GM19372 (cell line): ENCODE data around the gene CTRL.
"Not testable (repeated sequence)": the region's sequence is repeated elsewhere in the genome, so short reads cannot be mapped to it uniquely, and the experiment has no call there.

Experiments
- ATAC-seq: cut with Tn5 transposase; IDR thresholded peaks from one replicate; pipeline ENCODE4 v1.9.1; 2021; ENCODE audit warnings: mild to moderate bottlenecking, low read depth, moderate library complexity; ENCODE audit not compliant: unreplicated experiment

The CTRL gene

DNA sequence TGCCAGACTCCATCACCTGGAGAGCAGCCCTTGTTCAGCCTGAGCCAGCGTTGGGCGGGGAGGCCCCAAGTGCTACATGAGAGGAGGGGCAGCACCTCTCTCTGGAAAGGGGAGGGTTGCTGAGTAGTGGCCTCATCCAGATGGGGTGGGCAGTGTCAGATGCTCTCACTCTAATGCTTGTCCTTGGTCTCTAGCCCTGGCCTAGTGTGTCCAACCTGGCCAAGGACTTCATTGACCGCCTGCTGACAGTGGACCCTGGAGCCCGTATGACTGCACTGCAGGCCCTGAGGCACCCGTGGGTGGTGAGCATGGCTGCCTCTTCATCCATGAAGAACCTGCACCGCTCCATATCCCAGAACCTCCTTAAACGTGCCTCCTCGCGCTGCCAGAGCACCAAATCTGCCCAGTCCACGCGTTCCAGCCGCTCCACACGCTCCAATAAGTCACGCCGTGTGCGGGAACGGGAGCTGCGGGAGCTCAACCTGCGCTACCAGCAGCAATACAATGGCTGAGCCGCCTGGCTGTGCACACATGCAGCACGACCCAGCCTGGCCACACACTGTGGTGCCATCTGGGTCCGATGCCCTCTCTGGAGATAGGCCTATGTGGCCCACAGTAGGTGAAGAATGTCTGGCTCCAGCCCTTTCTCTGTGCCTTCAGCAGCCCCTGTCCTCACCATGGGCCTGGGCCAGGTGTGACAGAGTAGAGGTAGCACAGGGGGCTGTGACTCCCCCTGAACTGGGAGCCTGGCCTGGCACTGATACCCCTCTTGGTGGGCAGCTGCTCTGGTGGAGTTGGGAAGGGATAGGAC, 4.3 kb downstream of the CTRL start:
- no peak for ATAC-seq

- ATAC-seq, result no peak
Observed at GRCh38 chr16:67926181-67926750, 5.4 kb downstream of the CTRL start.

DNA sequence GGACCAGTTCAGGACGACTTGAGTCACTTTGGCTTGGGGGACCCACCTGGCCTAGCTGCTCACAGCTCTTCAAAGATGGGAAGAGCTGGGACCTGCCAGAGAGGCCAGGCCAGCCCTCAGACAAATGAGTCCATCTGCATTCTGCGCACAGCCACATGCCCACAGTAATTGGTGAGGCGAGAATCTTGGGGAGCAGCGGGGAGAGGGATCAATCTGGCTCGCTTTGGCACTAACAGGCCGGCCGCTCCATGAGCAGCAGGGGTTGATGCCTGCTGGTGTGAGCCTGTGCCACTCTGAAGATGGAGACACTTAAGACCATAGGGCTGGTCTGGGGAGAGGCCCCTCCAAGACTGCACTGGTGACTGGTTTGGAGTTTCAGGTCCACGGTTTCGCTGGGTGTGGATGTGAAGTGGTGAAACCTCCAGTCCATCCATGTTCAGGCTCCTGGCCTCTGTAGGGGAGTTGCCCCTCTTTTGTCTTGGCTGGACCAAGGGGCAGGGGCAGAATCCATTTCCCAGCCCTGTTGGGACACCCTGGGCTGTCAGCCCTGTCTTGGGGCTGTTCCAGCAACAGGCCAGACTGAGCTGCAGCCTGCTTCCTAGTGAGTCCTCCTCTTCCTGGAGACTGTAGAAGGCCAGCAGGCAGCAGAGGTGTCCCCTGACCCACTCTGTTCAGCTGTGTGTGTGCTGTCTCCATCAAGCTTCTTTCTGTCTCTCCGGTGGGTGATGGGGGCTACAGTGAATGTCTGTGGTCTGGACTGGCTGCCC, 7.3 kb downstream of the CTRL start:
- no peak for ATAC-seq

GRCh38 chr16:67923414-67924116, 8.1 kb downstream of the CTRL start:
- no peak for ATAC-seq

DNA sequence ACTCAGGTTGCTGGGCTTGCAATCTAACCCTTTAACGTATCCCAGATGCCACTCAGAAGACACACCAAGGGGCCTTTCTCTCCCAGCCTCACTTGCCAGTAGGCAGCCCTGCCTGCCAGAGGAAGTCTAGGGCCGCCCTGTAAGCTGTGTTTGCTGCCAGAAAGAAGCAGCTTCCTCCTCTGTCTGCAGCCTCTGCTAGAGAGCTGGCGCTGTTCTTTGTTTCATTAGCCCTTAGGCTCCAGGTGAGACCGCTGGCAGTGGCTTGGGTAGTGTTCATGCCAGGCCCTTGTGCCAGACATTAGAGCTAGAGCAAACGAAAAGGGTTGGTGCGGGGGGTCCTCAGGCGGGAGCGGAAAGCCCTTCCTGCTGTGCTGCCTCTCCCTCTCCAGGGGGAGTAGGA, 8.9 kb downstream of the CTRL start:
- no peak for ATAC-seq

DNA sequence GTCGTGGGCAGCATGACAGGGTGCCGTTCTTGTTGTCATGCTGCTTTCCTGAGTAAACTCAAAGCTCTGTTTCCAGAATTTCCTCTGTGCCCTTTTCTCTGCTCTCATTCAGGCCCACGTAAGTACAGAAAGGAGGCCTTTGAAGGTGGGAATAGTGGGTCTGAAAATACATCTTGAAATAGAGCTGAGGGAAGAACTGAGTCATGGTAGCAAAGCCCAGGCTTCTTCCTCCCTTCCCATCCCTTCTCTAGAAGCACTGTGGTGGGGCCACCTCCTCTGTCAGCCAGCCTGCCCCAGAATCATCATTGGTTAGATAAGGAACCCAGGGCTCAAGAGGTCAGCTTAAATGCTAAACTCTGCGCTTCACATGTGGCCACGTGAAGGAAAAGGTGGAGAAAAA, 9.4 kb downstream of the CTRL start:
- ATAC-seq, result no peak

DNA sequence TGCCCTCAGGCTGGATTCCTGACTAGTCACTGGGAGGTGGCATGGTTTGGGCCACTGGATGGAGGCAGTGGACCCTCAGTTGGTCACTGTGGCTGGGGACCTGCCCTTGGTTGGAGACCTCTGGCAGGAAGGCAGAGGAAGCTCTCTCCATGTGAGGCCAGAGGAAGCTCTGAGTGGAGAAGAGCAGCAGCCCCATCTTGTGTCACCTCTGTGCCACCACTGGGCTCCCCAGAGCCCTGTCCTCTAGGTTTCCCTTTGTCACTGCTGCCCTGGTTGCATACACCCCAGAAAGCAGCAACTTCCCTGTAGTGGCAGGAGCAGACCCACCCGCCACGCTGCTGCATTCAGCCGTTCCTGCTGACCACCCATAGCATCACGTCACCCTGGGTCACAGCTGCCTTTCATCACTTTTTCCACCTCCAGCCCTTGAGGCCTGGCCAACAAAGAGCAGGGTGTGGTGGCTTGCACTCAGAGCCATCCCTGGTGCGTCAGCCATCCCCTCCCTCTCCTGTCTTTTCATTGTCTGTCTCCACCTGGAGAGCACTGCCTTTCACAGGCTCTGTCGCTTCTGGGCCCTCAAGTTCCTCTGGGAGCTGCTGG, 11.9 kb downstream of the CTRL start:
- ATAC-seq, result no peak

DNA sequence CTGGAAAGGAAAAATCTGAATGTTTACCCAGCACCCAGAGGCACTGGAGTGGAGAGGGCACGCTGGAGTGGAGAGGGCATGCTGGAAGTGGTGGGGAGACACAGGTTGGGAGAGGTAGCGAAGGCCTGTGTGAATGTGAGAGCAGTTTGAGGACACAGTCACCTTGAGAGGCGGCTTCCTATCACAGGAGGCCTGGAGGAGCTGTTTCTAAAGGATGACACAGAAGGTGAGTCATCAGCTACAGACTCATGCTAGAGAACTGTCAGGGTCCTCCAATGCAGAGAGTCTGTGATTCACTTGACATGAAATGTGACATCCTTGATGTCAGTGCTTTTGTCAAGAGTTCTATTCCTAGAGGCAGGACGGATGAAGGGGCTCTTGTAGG, 13.8 kb downstream of the CTRL start:
- no peak for ATAC-seq

DNA sequence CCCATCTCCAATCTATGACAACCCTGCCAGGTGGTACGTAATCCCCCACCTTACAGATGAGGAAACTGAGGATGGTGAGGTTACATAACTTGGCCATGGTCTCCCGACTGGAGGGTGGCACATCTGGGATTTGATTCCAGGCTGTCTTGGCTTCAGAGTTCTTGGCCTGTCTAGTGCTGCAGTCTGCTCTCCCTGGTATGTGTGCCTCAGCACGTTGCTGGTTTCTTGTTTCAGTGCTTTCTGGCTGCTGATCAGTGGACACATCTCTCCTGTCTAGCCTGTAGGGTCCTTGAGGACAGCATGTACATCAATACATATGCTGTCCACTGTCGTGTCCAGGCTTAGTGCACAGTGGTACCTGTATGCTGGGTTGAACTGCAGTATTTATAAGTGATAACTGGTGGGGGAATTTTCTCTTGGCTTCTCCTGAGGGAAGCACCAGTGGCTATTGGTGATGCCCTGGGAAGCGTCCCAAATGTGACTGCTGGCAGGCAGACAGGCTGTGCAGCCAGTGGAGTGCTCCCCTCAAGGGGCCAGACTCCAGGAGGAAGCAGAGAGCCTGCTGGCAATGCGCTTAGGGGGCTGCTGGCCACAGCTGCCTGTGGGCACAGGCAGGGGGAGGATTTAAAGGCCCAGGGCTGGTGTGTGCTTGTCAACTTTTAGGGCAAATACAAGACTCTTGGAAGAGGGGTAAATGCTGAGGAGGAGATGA, 14.4 kb downstream of the CTRL start:
- ATAC-seq, result no peak

DNA sequence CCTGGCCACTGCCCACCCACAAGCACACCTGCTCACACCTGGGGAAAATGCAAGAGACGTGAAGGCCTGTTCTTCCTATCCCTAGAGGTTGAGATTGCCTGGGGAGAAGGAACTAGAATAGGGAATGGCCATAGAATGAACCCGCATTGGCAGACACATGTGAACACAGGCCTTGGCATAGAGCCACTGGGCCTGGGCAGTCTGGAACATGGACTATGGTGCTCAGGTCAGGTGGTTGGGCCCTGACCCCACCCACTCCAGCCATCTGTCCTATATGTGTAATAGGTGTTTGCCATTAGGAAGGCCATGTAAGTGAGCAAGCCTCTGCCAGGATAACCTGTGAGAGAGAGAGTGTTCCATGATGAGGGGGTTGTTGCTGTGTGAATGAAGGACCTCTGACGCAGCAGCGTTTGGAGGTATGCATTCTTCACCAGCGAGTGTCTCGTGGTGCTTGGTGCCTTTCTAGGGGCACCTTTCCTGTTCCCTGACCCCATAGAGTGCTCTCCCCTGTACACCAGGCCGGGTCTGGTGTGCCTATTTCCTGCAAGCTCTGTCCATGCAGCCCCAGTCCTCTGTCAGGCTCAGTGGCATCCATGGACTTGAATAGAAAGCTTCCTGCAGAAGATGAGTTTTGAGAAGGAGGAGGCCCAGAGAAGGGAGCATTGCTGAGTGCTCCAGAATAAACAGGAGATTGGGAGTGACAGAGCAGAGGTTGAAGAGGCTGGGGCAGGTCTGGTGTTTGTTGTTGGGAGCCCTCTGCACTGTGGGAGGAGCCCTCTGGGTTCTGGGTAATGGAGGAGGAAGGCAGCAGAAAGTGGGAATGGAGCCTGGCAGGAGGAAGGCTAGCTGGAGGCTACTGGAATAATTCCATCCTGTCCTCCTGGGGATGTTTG, 15.6 kb downstream of the CTRL start:
- ATAC-seq, result no peak

GRCh38 chr16:67915496-67915769, 16.2 kb downstream of the CTRL start:
- not testable (repeated sequence) for ATAC-seq

DNA sequence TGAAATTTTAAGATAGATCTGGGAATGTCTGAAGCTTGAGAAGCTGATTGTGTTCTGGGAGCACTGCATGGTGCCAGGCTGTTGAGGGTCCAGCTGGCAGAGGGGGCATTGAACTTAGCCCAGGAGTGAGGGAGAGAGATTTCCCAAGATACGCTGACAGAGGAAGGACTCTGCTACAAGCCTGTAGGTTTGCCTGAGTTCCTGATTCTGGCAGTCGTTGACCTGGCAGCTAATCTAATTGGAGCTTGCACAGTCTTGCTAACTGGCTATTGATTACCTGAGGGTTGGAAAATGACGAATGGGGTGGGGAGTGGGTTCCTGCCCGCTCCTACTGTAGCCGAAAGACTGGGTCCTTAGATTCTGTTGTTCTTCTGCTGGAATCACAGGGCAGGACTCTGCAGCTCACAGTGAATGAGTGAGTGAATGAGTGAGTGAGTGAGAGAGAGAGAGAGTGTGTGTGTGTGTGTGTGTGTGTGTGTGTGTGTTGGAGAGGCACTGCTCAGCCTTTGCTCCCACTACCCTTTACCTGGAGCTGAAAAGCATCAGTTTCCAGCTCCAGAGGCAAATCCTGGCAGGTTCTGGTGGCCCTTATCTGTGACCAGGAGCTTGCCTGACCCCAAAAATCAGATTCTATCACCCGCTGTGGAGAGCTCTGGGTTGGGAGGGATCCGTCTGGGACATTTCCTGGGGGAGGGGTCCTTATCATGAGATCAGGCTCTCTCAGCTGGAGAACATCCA, 16.7 kb downstream of the CTRL start:
- ATAC-seq, result no peak

DNA sequence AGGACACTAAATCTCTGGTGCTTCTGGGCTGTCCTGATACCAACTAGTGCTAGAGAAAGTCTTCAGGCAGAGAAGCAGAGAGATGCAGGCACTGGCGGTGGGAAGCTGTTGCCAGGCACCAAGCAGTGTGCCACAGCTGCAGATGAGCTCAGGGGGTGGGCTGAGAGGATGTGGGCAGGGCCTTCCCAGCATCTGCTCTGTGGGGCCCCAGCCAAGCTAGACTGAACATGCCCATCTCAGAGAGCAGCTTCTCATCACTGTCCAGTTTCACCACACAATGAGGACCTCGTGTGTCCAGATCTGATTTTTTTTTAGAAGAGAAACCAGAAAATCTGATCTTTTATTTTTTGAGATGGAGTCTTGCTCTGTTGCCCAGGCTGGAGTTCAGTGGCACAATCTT, 21.5 kb downstream of the CTRL start:
- no peak for ATAC-seq

GRCh38 chr16:67909056-67909742, 22.5 kb downstream of the CTRL start:
- ATAC-seq, result no peak

GRCh38 chr16:67907397-67908180, 24.1 kb downstream of the CTRL start:
- ATAC-seq, result no peak

DNA sequence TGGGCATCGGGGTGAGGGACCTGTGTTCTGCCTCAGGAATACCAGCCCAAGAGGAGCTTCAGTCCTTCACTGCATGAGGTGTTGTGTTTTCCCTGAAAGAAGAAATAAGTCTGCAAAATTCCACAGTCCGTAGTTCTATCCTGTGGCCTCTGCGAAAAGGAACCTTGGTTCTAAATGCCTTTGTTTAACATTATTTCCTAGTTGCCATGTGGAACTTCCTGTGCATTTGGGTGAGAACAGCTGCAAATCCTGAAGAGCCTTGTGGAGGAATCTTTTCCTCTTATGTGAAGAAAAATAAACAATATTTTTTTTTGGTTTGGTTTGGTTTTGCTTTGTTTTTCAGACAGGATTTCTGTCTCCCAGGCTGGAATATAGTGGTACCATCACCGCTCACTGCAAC, 28.8 kb downstream of the CTRL start:
- ATAC-seq, result no peak

DNA sequence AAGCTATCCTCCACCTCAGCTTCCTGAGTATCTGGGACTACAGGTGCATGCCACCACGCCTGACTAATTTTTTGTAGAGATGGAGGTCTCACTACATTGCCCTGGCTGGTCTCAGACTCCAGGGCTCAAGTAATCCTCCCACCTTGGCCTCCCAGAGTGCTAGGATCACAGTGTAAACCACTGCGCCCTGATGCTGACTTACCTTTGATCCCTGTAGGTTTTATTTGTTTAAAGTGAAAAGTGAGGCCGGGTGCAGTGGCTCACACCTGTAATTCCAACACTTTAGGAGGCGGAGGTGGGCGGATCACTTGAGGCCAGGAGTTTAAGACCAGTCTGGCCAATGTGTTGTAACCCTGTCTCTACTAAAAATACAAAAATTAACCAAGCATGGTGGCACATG, 29.9 kb downstream of the CTRL start:
- ATAC-seq, result no peak
